ENCODE results near the gene GADL1.

The GADL1 gene

DNA sequence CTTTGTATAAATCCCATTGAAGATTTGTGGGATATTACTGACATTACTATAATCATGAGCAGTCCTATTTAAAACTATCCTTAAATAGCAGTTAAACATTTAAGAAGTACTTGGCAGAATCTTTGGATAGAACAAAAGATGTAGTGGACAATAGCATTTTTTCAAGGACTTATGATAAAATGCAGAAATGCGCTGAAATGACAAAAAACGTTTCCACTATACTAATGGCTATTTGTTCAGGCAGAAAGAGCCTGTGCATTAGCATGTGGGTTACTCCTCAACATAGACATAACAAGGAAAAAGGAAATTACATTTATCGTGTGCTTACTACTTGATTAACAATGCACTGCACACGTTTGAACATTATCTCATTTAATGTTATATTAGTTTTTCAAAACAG is 80.7 kb downstream of the GADL1 start:
- ChIA-PET POLR2A (no interaction called here), CTCF (no interaction called here)
- TF ChIP-seq, protein P1, sequence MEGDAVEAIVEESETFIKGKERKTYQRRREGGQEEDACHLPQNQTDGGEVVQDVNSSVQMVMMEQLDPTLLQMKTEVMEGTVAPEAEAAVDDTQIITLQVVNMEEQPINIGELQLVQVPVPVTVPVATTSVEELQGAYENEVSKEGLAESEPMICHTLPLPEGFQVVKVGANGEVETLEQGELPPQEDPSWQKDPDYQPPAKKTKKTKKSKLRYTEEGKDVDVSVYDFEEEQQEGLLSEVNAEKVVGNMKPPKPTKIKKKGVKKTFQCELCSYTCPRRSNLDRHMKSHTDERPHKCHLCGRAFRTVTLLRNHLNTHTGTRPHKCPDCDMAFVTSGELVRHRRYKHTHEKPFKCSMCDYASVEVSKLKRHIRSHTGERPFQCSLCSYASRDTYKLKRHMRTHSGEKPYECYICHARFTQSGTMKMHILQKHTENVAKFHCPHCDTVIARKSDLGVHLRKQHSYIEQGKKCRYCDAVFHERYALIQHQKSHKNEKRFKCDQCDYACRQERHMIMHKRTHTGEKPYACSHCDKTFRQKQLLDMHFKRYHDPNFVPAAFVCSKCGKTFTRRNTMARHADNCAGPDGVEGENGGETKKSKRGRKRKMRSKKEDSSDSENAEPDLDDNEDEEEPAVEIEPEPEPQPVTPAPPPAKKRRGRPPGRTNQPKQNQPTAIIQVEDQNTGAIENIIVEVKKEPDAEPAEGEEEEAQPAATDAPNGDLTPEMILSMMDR (IDR thresholded peaks at IDR 0.05; ENCODE audit: control extremely low read depth, extremely low read depth, low read depth, missing control alignments) = no peak
- DNase-seq (ENCODE audit: extremely low spot score) = no peak

DNA sequence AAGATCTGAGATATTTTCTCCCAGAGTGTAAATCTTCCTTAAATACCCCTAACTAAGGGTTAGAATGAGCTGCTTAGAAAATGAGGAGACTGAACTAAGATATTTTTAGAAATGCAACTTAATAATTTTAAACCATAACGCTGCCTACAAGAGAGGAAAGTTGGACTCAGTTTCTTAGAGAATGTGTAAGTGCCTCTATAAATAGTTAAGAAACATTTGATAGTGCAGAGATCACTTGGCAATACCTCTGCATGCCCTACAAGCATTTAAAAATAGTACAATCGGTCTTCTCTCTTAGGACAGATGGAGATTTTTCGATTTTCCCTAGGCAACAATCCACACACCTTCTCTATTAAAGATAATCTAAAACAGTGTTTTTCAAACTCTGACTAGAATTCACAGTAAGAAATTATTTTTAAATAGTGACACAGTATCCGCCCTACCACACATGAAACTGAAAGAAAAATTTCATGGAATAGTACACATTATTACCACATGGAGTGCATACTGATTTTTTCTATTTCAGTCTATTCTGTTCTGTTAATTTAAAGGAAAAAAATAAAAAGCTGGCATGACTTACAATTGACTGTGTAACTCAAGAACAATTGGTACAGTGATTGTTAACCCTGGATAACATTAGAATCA is 83.2 kb downstream of the GADL1 start:
- no peak for DNase-seq (ENCODE audit: extremely low spot score)
- TF ChIP-seq, protein P1 (IDR thresholded peaks at IDR 0.05; ENCODE audit: control extremely low read depth, extremely low read depth, low read depth, missing control alignments) = no peak
- CTCF ChIA-PET = interaction anchor here (1.7 to 1.9 kb wide), 2 partner anchors 42 to 98 kb away, joined by 3 to 5 read pairs; no protein-coding TSS in a partner anchor
- POLR2A ChIA-PET = no interaction called here

DNA sequence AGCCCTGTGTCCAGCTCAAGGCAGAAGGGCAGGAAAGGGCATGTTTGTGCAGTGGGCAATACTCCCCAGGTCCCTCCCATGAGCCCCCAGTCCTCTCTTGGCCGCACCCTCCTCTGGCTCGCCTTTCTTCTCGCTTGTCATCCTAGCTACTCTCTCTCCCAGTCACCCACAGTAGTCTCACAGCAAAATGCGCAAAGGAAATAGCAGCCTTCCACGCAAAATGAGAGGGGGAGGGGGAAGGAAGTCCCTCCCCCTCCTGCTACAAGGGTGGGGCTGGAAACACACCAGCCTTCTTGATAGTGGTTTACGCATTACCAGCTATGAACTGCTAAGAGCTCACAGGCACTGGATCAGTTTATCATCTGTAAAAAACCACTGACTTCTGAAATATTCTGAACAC is 83.8 kb downstream of the GADL1 start:
- CTCF ChIA-PET = interaction anchor here (1.0 to 1.9 kb wide), 3 partner anchors 30 to 99 kb away, joined by 3 to 5 read pairs (median 4); no protein-coding TSS in a partner anchor
- DNase-seq (ENCODE audit: extremely low spot score) = no peak
- TF ChIP-seq, protein P1 (IDR thresholded peaks at IDR 0.05; ENCODE audit: control extremely low read depth, extremely low read depth, low read depth, missing control alignments) = no peak
- POLR2A ChIA-PET = no interaction called here

DNA sequence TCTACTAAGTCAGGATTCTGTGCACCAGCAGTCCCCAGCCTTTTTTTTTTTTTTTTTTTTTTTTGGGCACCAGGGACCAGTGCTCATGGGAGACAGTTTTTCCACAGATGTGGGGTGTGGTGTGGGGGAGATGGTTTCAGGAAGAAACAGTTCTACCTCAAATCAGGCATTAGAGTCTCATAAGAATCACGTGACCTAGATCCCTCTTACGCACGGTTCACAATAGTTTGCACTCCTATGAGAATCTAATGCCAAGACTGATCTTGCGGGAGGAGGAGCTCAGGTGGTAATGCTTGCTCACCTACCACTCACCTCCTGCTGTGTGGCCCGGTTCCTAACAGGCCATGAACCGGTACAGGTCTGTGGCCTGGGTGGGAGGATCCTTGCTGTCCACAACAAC is 88.8 kb downstream of the GADL1 start:
- CTCF ChIA-PET = interaction anchor here (1.0 to 2.1 kb wide), 5 partner anchors 10 to 487 kb away, joined by 3 to 6 read pairs (median 3); no protein-coding TSS in a partner anchor
- TF ChIP-seq, protein P1 (IDR thresholded peaks at IDR 0.05; ENCODE audit: control extremely low read depth, extremely low read depth, low read depth, missing control alignments) = no peak

DNA sequence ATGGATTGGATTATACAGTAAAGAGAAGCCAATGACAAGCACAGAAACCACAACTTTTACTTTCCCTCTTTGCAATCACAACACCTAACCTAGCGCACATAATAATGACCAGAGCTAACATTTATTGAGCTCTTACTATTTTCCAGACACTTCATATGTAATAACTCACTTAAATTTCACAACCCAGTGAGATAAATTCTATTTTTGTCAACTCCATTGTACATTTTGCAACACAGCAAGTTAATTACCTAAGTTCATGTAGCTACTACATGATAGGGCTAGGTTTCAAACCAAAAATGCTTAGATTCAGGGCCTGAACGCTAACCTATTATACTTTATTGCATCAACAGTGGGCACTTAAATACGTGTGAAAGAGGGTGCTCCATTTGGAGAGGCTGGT is 89.5 kb downstream of the GADL1 start:
- CTCF ChIA-PET = interaction anchor here (1.0 to 2.1 kb wide), 2 partner anchors 10 to 486 kb away, joined by 3 to 6 read pairs; no protein-coding TSS in a partner anchor
- TF ChIP-seq, protein P1 (IDR thresholded peaks at IDR 0.05; ENCODE audit: control extremely low read depth, extremely low read depth, low read depth, missing control alignments) = no peak
- DNase-seq (ENCODE audit: extremely low spot score) = no peak
- POLR2A ChIA-PET = no interaction called here

More for the DNA sequence above, 88.8 kb downstream of the GADL1 start:
- POLR2A ChIA-PET = no interaction called here
- no peak for DNase-seq (ENCODE audit: extremely low spot score)

DNA sequence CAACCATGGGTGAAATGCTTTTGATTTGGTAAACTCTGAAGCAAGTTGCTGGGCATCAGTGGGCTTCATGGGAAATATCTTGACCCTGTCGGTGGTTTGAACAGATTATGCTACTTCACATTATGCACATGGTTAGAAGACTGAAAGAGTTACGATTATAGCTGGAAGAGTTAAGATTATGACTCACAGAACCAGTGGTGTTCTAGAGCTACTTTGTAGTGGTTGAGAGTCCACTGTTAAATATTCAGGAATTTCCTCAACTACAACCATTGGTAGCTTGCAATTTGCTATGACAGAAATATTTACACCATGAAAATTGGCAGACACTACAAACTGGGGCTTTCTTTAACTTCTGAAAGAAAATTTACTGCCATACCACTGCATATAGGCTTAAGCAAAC is 99.3 kb downstream of the GADL1 start:
- DNase-seq (ENCODE audit: extremely low spot score) = no peak
- TF ChIP-seq, protein P1 (IDR thresholded peaks at IDR 0.05; ENCODE audit: control extremely low read depth, extremely low read depth, low read depth, missing control alignments) = no peak
- POLR2A ChIA-PET = no interaction called here
- CTCF ChIA-PET = interaction anchor here (1.2 to 2.2 kb wide), 2 partner anchors 11 to 106 kb away, joined by 3 to 6 read pairs; no protein-coding TSS in a partner anchor

All from GM10248 (cell line).